ENCODE results near the gene PDE8B.

The PDE8B gene

DNA sequence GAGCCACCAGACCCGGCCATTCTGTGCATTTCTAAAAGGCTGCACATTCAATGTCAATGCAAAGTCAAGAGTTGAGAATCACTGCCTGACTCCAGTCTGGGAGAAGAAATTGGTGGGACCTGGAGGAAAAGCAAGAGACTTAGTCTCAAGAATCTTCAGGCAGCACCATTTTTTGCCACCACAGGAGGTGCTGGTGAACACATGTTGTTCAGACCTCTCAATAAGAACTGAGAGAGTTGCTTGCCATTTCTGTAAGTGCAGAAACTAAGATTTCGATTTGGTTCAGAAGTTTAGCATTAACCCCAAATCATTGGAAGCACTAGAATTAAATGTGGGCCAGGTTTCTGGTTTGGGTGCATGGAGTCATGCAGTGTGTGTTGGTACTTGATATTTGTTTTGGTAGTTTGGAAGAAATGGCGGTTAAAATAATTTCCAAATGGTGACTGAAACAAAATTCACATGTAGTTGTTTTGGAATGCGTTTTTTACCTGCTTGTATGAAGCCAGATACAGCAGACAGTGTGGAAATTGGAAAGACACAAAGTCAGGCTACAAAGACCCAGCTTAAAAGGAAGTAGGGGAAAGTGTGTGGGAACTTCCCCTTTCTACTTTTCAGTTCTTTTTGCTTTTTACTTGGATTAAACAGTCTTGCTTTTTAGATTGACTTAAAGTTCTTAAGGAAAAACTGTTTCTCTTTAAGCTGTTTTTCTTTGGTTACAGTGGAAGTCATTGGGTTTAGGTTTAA lies 20.4 kb downstream of the PDE8B start:
- no peak for DNase-seq (ENCODE audit: low read depth)

DNA sequence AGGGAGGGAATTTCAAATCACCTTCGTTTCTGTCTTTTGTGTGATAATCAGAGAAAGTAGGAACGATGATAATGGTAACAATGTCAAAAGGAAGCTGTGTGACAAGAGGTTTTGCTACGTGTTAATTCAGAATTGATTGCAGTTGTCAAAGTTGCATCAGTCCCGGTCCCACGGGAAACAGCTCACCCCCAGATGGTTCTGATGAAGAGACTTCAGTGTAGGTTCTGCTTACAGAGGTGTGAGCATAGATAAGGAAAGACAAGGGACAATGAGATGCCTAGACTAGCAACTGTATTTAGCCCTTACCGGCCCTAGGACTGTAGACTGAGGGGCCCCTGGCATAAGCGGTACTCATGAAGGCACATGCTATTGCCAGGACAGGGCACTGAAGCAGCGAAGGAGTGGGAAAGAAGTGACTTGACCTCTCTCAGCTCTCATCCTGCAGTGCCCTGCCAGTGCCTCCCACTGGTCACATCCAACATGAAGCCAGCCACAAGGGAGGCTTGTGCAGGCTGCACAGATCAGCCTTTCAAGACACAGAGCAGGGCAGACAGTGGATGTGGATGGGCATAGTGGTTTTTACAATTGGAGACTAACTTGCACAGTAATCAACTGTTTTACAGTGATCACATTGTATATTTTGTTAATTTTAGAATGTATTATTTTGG lies 21.1 kb downstream of the PDE8B start:
- DNase-seq (ENCODE audit: low read depth) = no peak

DNA sequence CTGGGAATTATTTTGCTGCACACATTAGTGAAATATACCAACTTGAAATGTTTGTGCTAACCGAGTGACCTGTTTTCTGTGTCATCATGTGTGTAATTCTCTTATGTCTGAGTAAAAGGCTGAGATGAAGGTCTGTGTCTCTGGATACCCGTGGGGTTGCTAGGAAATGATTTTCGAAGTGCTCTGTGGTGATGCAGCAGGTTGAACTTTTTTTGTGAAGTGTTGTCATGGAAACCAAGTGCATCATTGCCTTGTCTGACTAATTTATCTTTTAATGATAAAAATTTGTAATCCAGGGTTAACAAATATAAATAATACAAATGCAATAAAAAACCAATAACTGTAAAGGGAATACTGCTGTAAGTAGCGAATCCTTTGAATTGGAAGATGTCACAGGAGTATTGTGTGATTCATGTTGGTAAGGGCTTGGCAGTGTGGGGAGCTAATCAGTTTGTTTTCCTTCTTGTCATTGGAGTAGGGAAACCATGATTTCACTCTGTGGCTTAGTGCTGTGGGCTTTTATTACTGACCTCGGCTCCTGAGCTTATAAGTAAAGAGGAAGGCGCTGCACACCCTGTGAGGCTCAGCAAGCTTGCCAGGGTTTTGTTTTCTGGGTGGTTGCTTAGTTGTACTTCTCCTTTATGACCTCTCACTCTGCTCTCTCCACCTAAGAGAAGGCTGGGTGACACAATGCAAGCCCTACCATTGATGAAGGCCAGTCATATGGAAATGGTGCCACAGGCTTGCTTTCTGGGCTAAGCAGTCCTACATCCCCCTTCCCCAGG lies 22.3 kb downstream of the PDE8B start:
- DNase-seq (ENCODE audit: low read depth) = no peak

DNA sequence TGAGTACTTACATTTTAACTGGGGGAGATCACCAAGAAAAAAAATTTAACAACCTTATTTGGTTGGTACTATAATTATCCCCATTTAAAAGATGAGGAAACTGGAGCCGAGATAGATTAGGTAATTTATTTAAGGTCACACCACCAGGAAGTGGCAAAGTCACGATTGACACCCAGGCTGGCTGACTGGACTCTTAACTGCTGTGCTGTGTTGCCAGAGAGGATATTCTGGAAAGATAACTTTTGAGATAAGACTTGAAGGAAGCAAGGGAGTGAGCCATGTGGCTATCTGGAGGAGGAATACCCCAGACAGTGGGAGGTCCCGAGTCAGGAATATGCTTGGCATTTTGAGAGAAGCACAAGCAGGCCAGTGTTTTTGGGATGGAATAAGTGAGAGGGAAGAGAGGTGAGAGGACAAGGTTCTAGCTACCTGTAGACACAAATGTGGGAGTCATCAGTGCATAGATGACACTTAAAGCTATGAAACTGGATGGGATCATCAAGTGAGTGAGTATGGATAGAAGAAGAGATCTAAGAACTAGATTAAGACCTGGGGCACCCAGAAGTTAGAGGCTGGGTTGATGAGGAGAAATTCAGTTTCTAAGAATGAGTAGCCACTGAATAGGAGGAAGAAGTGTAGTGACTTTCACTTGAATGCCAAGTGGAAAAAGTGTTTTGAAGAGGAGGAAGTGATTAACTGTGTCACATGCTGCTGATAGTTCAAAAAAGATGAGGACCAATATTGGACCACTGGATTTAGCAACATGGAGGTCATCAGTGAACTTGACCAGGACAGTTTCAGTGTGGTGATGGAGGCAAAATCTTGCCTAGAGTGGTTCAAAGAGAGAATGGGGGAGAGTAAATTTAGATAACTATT lies 25.6 kb downstream of the PDE8B start:
- DNase-seq (ENCODE audit: low read depth) = no peak

DNA sequence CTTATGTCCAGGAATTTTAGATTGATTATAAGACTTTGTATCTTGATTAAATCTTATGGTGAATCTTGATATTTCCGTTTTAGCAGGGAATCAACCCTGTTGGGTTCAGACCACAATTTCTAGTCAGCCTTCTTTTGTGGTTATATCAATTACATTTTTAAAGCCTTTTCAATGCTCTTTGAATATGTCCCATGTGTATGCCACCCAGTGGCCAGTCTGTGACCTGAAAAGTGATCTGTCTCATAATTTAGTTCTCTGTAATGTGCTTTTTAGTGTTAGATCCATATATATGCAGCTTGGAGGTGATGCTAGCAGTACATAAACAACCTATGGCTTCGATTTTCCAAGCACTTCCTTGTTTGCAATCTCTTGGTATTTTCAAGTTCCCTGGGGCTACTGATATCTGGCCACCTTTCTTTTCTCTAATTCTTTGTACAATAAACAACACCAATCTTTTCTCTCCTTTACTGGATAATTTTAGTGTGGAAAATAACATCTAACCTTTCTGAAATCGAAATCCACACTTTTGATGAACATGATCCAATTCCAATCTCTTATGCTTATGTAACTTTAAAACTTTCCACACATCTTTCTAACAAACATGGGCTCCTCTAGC lies 28.8 kb downstream of the PDE8B start:
- DNase-seq (ENCODE audit: low read depth) = no peak

DNA sequence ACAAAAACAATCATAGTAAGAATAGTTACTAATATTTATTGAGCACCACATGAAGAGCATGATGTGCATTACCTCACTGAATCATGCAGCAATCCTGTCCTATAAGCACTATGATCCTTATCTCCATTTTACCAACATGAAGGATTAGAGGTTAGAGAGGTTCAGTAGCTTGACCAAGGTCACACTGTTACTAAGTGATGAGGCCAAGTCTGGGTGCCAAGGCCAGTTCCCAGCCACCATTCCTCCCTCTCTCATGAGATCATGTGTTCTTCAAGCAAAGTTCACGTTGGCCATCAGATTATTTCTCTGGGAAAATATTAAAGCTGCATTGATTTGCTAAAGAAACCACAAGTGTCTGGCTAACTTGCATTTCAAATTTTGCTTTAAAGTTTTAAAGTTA lies 31.0 kb downstream of the PDE8B start:
- no peak for DNase-seq (ENCODE audit: low read depth)

DNA sequence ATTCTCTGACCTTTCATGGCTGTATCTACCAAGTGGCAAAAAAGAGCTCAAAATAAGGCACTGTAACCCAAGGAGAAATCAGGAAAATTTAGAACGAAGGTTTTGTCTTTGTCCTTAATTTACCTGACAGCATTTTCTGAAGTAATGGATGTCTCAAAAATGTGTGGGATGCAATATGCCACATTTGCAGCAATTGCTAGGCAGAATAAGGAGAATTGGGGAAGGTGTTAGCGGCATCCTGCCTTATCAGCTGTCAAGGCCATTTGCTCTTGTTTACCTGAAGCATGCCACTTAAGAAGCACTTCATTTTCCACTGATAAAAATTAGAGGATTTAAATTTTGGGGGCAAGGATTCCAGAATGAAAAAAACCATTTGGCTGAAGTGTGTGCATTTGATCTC lies 39.0 kb downstream of the PDE8B start:
- DNase-seq (ENCODE audit: low read depth) = no peak

DNA sequence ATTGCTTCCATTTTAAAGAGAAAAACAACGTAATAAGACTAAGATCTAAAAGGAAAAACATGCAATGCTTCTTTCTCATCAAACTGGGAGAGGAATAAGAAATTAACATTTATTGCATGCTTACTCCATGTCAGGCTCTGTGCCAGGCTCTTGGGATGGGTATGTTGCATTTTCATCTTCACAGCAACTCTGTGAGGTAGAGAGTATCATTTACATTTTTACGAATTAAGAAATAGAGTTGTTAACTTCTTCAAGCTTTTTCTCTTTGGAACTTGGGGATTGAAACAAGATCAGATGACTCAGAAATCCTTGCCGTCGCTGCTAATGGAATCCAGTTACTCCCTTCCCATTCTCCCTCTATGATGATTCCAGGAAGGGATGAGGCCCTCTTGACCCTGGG lies 39.5 kb downstream of the PDE8B start:
- DNase-seq (ENCODE audit: low read depth) = no peak

DNA sequence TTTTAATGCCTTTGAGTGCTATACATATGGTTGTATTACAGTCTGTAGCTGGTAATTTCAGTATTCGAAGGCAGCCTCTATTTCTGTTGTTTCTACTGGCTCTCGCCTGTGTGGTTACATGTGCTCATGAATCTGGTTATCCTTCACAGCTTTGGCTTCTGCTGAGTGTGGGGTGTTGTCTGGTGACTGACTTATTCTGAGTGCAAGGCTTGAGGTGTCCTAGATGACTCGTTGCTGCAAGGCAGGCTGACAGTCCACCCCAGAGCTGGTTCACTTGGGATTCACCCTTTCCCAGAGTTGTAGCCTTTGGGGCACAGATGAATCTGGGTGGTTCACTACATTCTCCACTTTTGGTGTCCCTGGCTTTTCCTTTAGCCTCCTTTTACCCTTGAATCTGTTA lies 41.4 kb downstream of the PDE8B start:
- DNase-seq (ENCODE audit: low read depth) = no peak

DNA sequence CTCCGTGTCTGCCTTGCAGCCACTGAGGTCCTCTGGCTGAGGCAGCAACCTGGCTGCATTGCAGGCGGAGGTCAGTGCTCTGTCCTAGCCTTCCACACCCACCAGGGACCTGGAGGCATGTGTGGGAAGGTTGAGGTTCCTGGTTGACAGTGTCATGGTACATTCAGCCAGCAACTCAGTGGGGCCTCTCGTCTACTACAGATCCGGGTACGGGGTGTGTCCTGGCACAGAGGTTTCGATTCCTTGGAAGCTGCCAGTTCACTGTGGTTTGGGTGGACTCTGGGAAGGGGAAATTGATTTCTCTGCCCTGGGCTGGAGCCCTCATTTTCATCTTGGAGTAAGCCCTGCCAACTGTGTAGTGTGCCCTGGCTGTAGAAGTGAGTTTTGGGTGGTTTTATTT lies 45.1 kb downstream of the PDE8B start:
- DNase-seq (ENCODE audit: low read depth) = no peak

DNA sequence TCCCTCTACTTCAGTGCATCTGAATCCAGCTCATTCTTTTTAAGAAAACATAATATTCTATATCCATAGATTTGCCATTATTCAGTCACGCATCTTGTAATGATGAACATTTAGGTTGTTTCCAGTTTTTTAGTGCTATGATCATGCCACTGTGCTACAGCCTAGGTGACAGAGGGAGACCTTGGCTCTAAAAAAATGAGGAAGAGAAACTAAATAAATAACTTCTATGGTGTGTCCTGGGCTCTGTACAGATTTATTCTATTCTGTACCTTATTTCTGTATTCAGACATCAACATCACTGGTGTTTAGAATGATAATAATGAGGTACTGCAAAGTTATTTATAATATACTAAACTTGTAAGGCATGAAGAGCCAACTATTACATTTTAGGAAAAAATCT lies 45.9 kb downstream of the PDE8B start:
- no peak for DNase-seq (ENCODE audit: low read depth)

DNA sequence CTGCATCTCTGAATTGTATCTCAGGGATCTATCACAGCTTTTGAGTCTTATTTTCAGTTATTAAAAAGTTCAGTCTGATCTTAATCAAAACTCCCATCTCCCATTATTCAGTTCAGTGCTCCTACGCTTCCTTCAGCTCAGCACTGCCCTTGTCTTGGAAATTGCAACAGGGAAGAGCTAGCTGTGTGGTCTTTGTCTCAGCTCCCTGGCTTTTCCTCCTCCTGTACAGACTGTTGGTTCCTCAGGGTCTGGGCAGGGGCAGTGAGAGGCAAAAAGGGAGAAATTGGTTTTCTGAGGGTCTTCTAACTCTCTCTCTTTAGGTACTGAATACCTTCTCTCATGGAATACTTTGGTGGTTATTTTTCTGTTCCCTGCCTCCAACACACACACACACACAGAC lies 48.2 kb downstream of the PDE8B start:
- no peak for DNase-seq (ENCODE audit: low read depth)

DNA sequence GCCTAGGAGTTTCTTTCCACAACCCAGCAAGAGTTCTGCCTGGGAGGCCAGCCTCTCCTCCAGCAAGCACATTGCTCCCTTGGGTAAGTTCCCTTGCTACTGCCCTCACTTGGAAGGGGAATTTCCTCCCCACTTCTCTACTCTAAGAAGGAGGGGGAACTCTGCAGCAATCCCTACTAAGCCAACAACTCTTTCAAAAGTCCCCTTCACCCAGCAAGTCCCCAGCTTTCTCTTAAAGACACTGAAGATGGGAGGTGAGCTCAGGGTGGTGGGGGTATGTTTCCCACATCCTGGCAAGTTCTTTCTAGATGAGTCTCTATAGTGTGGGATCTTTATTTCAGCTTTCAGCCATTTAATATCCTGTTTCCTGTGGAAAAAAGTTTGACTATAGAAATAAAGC lies 49.0 kb downstream of the PDE8B start:
- no peak for DNase-seq (ENCODE audit: low read depth)

DNA sequence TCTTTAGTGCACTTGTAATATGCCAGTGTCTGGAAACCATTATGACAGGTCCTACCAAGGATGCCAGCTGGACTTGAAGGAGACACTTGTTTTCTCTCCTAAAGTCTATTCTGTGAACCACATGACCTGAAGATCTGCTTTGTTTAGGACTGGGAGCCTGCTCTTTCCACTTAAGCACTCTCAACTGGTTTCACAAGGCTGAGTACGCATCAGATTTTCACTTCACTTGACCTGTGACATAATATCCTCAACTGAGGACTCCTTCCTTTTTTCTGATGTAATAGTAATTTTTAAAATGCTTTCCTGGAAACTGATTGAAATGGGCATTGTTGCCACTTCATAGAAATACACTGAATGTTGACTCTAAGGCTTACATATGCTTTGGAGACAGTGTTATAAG lies 52.2 kb downstream of the PDE8B start:
- no peak for DNase-seq (ENCODE audit: low read depth)

DNA sequence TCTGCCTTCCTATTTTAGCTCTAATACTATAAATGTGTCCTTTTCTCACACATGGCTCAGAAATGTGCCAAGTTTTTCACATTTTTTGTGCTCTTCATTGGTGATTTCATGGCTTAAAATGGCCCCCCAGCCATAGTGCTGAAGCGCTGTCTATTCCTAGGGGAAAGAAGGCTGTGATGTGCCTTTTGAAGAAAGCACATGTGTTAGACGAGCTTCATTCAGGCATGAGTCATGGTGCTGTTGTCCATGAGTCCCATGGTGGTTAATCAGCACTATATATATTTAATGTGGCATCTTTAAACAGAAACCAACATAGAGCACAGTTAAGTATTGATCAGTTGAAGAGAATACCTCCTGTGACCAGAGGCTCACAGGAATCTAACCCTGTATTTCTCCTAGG lies 55.8 kb downstream of the PDE8B start:
- DNase-seq (ENCODE audit: low read depth) = no peak

DNA sequence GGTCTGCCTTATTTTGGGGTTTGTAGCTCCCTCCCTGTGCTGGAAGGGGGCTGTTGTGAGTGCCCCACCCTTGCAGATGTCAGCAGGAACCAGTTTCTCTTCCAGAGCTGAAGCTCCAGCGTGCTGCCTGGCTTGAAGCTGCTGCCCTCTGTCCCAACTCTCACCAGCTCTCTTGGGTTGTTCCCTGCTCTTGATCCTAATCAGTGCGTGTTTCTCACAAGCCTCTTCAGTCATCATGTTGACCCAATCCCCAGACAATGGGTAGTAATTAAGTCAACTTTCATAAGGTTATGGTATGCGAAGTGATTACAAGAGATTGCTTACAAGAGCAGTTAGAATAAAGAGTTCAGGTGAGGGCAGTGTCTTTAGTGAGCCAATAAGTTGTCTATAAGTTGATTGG lies 57.0 kb downstream of the PDE8B start:
- no peak for DNase-seq (ENCODE audit: low read depth)

DNA sequence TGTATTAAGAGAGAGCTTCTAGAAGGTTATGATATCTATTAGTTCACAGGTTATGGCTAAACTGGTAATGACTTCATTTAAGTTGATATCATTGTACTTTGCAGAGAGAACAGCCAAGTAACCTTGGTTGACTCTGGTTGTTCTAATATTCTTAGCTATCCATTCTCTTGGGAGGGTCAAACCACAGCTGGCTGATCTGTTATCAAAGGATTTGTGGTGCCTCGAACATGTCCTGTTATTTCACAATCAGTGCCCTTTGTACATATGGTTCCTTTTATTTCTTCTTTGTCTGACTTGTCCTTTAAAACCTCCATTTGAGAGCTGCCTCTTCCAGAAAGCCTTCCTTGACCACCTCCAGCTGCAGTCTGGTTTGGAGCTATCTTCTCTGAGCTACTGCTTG lies 61.7 kb downstream of the PDE8B start:
- DNase-seq (ENCODE audit: low read depth) = no peak

DNA sequence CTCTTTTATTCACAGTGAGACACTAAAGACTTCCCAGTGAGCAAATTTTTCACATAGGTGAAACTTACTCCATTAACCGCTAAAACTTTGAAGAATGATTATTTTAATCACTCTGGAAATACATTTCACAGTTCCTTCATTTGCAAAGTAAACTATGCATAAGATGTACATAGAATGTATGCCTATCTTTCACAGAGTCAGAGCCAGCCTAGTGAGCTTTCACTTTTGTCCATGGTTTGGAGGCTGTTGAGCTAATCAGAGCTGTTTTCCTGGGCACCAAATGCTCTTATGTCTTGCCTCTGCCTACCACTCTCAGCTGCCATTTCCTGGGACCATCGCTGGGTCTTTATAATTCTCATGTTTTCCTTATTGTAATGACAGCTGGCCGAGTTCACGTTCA lies 67.3 kb downstream of the PDE8B start:
- DNase-seq (ENCODE audit: low read depth) = no peak

DNA sequence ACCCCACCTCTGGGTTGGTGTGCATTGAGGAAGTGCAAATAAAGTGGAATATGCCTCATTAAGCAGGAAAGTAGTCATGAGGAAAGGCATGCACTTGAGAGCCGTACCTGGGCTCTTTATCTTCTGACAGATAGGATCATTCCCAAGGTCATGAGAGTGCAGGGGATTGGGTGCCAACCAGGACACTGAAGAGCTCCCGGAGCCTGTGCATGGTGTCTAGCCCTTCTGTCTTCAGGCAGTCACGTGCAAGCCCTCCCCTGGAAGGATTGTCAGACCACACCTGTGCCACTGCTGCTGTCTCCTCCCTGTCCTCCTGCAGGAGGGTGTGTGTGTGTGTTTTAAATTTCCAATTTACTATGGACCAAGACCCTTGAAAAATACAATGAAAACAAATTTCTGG lies 69.6 kb downstream of the PDE8B start:
- DNase-seq (ENCODE audit: low read depth) = no peak

DNA sequence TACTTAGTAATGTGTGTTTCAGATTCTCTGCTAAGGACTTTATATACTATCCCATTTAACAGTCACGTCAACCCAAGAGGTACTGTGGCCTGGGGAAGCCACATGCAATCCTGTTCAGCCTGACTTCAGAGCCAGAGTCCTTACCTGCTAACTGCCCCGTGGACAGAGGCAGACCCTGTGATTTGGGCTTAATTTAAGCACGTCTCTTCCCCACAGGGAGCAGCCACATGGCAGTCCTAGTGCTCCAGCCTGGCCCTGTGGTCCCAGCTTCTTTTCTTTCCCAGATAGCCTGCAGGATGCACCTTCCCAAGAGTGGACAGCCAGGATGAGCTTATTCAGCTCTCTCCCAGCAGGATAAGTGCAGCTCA lies 71.5 kb downstream of the PDE8B start:
- no peak for DNase-seq (ENCODE audit: low read depth)

DNA sequence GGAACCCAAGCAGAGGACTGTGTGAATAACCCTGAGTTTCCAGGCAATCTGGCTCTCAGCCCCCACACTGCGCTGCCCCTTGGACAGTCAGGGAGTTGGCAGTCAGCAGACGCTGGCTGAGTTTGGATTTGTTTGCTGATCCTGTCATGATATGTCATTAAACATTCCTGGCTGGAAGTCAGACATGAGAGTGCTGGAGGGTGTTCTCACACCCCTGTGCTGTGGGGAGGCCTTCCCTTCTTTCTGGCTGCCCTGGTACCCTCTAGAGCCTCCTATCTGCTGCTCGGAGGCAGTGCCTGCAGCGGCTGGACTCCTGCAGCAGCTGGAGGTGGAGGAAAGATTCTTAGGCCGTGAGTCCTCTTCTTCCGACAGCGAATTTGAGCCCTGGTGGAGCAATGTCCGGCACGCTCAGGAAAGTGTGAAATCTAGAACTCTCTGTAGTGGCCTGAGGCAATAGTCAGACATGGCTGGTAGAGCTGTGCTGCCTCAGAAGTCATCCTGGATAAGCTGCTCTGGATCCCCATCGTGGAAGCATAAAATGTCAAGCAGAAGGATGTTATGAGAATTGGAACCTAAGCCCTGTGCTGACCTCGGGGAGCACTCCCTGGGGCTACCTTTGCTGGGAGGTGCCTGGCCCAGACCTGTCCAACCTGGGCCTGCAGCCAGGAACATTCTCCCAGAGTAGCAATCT lies 72.0 kb downstream of the PDE8B start:
- no peak for DNase-seq (ENCODE audit: low read depth)

All from stimulated activated CD8-positive, alpha-beta memory T cell treated with anti-CD3 and anti-CD28 coated beads, Interleukin-15, amount 100 ng/mL, for 1 hour (primary cell).